ENCODE measurements around the gene ZMYM2. TPM values are rescaled to one million over a fixed set of nuclear protein-coding genes. Genes with fewer than 3 reads are reported as not detected.

ZMYM2 gene
- total and polyA plus RNA-seq, 2 of the 13 experiments (the other 11 are each of a cell fraction or from before 2014, with no cell fraction given): 22.4 to 40.8 TPM

- no peak for TF ChIP-seq HMGXB3 (CRISPR knock-in tag; IDR thresholded peaks at IDR 0.05; ENCODE audit: borderline replicate concordance)
- no peak for TF ChIP-seq HNRNPH1 (optimal IDR thresholded peaks at IDR 0.05; ENCODE audit: low read depth, low read length)
- no peak for TF ChIP-seq FOXK2 (IDR thresholded peaks at IDR 0.05)
- no peak for TF ChIP-seq SOX13 (IDR thresholded peaks at IDR 0.05)
- TF ChIP-seq SOX13 (CRISPR knock-in tag; conservative IDR thresholded peaks at IDR 0.05 in 1 of 2, IDR thresholded peaks at IDR 0.05 in 1 of 2): no peak
- TF ChIP-seq ZNF317 (CRISPR knock-in tag; IDR thresholded peaks at IDR 0.05): no peak
- TF ChIP-seq FOXO4 (CRISPR knock-in tag; conservative IDR thresholded peaks at IDR 0.05): no peak
- TF ChIP-seq SNAPC2 (CRISPR knock-in tag; IDR thresholded peaks at IDR 0.05): no peak
- peak; percentile 26 for TF ChIP-seq SKI (IDR thresholded peaks at IDR 0.05; ENCODE audit: partially characterized antibody)
- no peak for TF ChIP-seq BORCS8-MEF2B (CRISPR knock-in tag; IDR thresholded peaks at IDR 0.05)
- TF ChIP-seq ETS1 (CRISPR knock-in tag; IDR thresholded peaks at IDR 0.05): no peak
- no peak for TF ChIP-seq ZNF792 (CRISPR knock-in tag; IDR thresholded peaks at IDR 0.05)
- no peak for TF ChIP-seq ZFP90 (CRISPR knock-in tag; IDR thresholded peaks at IDR 0.05; ENCODE audit: borderline replicate concordance)
- TF ChIP-seq SOX6 (IDR thresholded peaks at IDR 0.05): no peak
- TF ChIP-seq SOX6 (CRISPR knock-in tag; IDR thresholded peaks at IDR 0.05): no peak
- TF ChIP-seq ZFP1 (CRISPR knock-in tag; IDR thresholded peaks at IDR 0.05): no peak
- TF ChIP-seq ZNF777 (CRISPR knock-in tag; IDR thresholded peaks at IDR 0.05): no peak; the same call in 1 of the 2 replicates
- no peak for TF ChIP-seq HMG20A (CRISPR knock-in tag; IDR thresholded peaks at IDR 0.05; ENCODE audit: borderline replicate concordance)
- TF ChIP-seq ZNF564 (CRISPR knock-in tag; IDR thresholded peaks at IDR 0.05): no peak
- no peak for TF ChIP-seq RBAK (CRISPR knock-in tag; IDR thresholded peaks at IDR 0.05)
- TF ChIP-seq PRPF4 (IDR thresholded peaks at IDR 0.05; ENCODE audit: low read depth, low read length, poor library complexity, severe bottlenecking): no peak
- TF ChIP-seq RFXAP (CRISPR knock-in tag; IDR thresholded peaks at IDR 0.05; ENCODE audit: borderline replicate concordance): no peak
- TF ChIP-seq TAF1 (CRISPR knock-in tag; IDR thresholded peaks at IDR 0.05): peak; percentile 40; the same call in 1 of the 2 replicates
- TF ChIP-seq ZNF350 (CRISPR knock-in tag; IDR thresholded peaks at IDR 0.05; ENCODE audit: borderline replicate concordance, low read depth): no peak
Observed at GRCh38 chr13:19958155-19959111, at the start of gene ZMYM2 (continued).
